Right atrium auricular region (tissue), 2 donors: ENCODE results near the gene ATP5PB. TPM values are rescaled to one million over a fixed set of nuclear protein-coding genes. Genes with fewer than 3 reads are reported as not detected.
A peak's percentile ranks its signal among the peaks of the same experiment; 100 is the strongest.

ENCODE experiments used
- DNase-seq: peaks from one replicate; pipeline ENCODE4 v3.0.0-alpha.2; 2019; ENCODE audit warnings: low spot score
- H3K27ac ChIP-seq, 2 donors: fragments of 200-600 bp; sonication (generic); 1 replicate in 1 of 2; 2 replicates in 1 of 2; pipeline ENCODE4 v1.5.1; 2016 to 2019
- H3K27me3 ChIP-seq, 2 donors: fragments of 200-600 bp; sonication (generic); one replicate each; pipeline versions ENCODE4 v1.5.1 to v1.6.0; 2017 to 2019
- H3K36me3 ChIP-seq: fragments of 200-600 bp; sonication (generic); one replicate; pipeline ENCODE4 v1.5.1; 2016
- H3K4me1 ChIP-seq, 2 donors: fragments of 200-600 bp; sonication (generic); one replicate each; pipeline versions ENCODE4 v1.5.1 to v1.6.0; 2017 to 2019
- H3K4me3 ChIP-seq, 2 donors: fragments of 200-600 bp; sonication (generic); 1 replicate in 1 of 2; 2 replicates in 1 of 2; pipeline ENCODE4 v1.5.1; 2017 to 2019; ENCODE audit warnings: mild to moderate bottlenecking in 1 of 2, moderate library complexity in 1 of 2
- H3K9me3 ChIP-seq, 2 donors: fragments of 200-600 bp; sonication (generic); one replicate each; pipeline ENCODE4 v1.5.1; 2019
- total RNA-seq, 2 donors: library from RNA; depleted of rRNA; stranded (reverse); fragments of >200 nt; gene quantifications; one replicate each; pipeline ENCODE4 v1.1.0, GENCODE V29; 2016
- TF ChIP-seq, protein P1 (sequence below), 2 donors: fragments of 200-600 bp; sonication (generic); IDR thresholded peaks; one replicate each; pipeline ENCODE4 v1.5.1; 2019; ENCODE audit warnings: antibody characterized with exemption in 2 of 2

ATP5PB gene
- total RNA-seq, 2 donors from 2014 or later, result 297 to 429 TPM

DNA sequence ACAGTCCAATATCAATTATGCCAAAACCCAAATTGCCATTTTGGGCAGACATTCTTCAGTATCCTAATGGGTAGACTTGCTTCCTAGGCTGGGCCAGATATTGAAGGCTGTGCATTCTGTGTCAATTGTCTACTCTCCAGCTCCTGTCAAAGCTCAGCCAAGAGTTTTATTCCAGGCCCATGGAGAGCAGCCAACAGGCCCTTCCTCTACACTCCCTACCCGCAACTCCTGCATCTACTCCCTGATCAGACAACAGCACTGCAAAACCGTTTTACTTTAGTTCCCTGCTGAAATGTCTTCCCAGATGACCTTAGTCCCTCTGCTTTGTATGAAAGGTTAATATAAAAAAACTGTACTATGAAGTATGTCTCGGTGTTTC is 60.7 kb downstream of the ATP5PB start:
- DNase-seq, result no peak
- Histone ChIP-seq H3K27me3 (no peaks in the 10 kb centered on the region), H3K27ac (peak overlapping the region; percentile 11 to 12), H3K9me3 (no peaks in the 10 kb centered on the region), H3K4me1 (peaks cover 0 to 69% of the 10 kb centered on the region in 2 donors), H3K36me3 (no peaks in the 10 kb centered on the region), H3K4me3 (no peak overlapping the region)
- TF ChIP-seq, protein P1, sequence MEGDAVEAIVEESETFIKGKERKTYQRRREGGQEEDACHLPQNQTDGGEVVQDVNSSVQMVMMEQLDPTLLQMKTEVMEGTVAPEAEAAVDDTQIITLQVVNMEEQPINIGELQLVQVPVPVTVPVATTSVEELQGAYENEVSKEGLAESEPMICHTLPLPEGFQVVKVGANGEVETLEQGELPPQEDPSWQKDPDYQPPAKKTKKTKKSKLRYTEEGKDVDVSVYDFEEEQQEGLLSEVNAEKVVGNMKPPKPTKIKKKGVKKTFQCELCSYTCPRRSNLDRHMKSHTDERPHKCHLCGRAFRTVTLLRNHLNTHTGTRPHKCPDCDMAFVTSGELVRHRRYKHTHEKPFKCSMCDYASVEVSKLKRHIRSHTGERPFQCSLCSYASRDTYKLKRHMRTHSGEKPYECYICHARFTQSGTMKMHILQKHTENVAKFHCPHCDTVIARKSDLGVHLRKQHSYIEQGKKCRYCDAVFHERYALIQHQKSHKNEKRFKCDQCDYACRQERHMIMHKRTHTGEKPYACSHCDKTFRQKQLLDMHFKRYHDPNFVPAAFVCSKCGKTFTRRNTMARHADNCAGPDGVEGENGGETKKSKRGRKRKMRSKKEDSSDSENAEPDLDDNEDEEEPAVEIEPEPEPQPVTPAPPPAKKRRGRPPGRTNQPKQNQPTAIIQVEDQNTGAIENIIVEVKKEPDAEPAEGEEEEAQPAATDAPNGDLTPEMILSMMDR (IDR thresholded peaks at IDR 0.05), result no peak

DNA sequence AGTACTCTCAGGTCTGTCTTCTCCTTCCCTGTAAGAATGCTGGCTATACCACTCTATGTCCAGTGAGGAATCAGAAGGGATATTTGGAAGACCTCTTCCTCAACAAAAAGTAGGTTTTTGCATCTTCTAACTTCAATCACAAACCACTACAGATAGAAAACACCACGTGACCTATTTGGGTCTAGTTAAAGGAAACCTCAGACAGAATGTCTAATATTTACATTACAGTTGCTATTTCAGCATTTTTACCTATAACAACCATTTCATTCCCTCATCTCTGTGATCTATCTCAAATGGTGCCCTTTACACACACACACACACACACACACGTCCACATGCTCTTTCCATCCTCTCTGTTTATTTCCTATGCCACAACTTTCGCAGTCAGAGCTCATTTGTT is 62.1 kb downstream of the ATP5PB start:
- H3K27ac ChIP-seq, result no peak overlapping the region
- H3K4me1 ChIP-seq, result peaks cover 0 to 83% of the 10 kb centered on the region in 2 donors
- no peaks in the 10 kb centered on the region for H3K36me3 ChIP-seq
- TF ChIP-seq, protein P1 (IDR thresholded peaks at IDR 0.05), result no peak
- H3K27me3 ChIP-seq, result no peaks in the 10 kb centered on the region
- no peak overlapping the region for H3K4me3 ChIP-seq
- DNase-seq, result no peak
- no peaks in the 10 kb centered on the region for H3K9me3 ChIP-seq

Other genes starting within 250 kb of the ATP5PB start
- gene DENND2D, start 248.8 kb upstream of the ATP5PB start, total RNA-seq, result 1 to 10 TPM; 1.7 to 5.7 TPM
- 1 to 10 TPM in 1 of 2 donors, under 1 TPM in 1; 0.52 to 9.9 TPM for gene CHI3L2, start 221.8 kb upstream of the ATP5PB start, total RNA-seq
- not detected for gene CHIA, start 158.6 kb upstream of the ATP5PB start, total RNA-seq
- under 1 TPM in 1 of 2 donors, not detected in 1; 0.83 TPM for gene OVGP1, start 21.7 kb upstream of the ATP5PB start, total RNA-seq
- gene WDR77, start 208 bp upstream of the ATP5PB start, total RNA-seq, result 10 to 100 TPM; 29.9 to 44.0 TPM
- gene C1orf162, start 24.5 kb downstream of the ATP5PB start, total RNA-seq, result 10 to 100 TPM in 1 of 2 donors, 1 to 10 TPM in 1; 9.6 to 33.6 TPM
- 10 to 100 TPM in 1 of 2 donors, 1 to 10 TPM in 1; 2.0 to 11.3 TPM for gene ADORA3, start 54.2 kb downstream of the ATP5PB start, total RNA-seq
- 1 to 10 TPM in 1 of 2 donors, under 1 TPM in 1; 0.63 to 4.8 TPM for gene TMIGD3, start 54.2 kb downstream of the ATP5PB start, total RNA-seq
- gene RAP1A, start 170.3 kb downstream of the ATP5PB start, total RNA-seq, result 10 to 100 TPM; 62.1 to 72.8 TPM